Measurements from ENCODE around the gene TFEB.
A peak's percentile ranks its signal among the peaks of the same experiment; 100 is the strongest.

TFEB gene

DNA sequence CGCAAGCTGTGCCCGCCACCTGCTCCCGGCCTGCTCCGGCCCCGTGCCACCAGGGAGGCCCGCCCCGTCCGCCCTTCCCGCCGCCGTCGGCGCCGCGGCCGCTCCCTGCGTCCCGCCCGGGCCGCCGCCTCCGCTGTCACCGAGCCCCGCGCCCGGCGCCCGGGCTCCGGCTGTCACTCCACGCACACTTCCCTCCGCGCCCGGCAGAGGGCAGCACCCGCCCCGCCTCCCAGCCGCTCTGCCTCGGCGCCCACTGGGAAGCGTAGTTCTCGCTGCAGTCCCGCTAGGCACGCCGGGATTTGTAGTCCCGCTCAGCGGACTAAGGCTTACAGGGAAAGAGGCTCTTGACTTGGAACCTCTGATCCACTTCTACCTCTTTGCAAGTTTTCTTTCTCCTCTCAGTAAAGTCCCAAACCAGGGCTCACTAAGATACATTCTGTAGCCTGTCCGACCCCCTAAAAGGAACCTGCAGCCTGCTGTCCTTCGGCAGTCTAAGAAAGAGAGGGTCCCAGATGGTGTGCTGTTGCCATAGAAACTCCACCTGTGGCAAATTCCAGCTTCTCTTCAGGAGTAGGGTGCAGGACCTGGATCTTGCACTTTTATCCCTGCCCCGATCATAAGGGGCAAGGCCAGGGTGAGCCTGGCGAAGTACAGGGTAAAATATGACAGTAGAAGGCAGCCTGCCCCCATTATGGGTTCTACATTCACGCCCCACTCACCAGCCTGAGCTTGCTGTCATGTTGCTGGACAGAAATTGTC is at the start of gene TFEB:
TSS of gene TFEB (minus strand) at position 182 of the 759 bp plus-strand sequence. CDS start 44,395 bp downstream, outside the sequence.
- DNase-seq (ENCODE audit: low read depth in 3 of 3): peak; percentile 91 to 93 (median 92)

DNA sequence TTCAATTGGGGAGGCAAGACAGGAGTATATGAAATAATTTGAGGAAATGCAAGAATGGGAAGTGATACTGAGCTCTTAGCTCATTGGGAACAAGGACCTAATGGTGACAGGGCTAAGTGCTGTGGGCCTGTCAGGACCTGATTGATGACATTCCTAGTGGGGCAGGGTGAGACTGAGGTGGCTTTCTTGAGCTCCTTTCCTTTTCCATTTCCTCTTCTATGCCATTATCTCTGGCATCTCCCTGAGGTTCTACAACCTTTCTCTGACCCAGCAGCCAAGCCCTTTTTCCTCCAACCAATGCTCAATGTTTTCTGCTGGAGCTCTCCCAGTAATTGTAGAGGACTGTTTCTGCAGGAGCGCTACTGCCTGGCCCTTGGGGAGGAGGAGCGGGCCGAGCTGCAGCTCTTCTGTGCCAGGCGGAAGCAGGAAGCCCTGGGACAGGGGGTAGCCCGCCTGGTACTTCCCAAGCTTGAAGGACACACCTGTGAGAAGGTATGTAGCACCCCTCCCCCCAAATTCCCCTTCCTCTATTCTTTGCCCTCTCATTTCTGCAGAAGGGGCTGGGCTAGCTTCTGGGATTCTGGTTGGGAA is 49.3 kb upstream of the TFEB start:
- no peak for DNase-seq (ENCODE audit: low read depth in 3 of 3)

DNA sequence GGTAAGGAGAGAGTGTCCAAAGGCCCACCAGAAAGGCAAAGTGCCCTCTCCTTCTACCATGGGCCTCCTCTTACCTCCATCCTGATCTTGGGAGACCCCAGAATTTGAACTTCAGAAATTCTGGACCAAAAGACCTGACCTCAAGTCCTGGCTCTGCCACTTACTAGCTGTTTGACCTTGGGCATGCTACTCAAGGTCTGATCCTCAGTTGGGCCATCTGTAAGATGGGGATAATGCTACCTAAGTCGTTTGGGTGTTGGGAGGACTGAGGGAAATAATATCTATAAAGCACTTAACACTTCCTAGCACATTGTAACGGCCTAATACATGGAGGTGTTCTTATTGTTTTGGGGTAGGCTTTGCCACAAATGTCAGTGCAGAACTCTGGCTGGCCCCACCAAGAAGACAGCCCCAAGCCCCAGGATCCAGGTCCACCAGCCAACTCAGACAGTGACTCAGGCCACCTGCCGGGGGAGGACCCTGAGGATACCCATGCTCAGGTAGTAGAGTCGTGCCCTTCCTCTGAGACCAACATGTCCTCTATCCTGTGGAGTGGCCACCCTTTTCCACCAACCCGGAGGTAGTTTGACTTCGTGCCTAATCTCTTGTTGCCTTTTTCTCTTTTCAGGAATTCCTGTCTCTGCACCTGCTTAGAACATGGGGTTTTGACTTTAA is 47.8 kb upstream of the TFEB start:
- no peak for DNase-seq (ENCODE audit: low read depth in 3 of 3)

DNA sequence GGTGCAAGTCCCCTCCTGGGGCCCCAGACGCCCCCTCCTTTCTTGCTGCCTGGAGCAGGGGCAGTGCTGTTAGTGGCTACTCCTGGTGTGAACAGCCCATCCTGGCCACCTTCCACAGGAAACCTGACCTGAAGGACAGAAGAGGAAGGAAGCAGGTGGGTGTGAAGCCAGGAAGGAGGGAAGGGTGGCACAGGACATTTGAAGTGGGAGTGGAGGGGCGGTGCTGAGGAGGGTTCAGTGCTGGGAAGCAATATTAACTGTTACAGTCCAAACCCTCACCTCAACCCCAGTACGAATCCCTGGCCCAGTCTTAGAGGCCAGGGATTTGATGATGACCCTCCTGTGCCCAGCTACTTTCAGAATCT is 45.9 kb upstream of the TFEB start:
- DNase-seq (ENCODE audit: low read depth in 3 of 3): no peak

DNA sequence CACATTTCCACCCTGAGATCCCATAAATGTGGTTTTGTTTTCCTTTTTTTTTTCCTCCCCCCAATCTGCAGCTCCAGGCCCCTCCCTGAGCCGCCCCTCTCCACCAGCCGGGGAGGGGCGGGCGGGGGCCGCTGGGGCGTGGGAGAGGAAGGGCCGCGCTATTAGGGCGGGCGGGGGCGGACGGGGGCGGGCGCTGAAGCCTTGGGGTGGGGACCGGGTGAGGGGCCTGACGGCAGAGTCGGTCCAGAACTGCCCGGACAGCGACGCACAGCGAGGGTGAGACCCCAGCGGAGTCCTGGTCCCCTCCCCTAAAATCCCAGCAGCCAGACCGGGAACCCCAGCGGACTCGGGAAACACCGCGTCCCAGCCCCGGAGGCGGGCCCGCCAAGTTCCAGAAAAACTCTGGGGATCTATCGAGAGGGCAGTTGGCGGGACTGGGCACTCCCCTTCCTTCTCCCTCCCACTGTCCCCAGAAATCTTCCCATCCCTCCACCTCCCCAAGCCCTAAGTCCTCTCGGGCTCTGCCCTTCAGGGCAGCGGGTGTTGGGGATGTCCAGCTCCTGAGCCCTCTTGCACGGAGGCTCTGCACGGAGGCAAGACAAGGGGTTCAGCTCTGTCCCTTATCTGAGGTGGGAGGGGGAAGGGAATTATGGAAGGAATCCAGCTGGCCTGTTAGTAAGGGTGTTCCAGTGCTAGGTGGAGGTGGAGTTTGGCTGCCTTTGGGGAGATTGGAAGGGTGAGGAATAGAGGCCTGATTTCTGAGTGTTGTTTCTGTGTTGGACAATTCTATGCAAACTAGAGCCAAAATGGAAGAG is 45.4 kb upstream of the TFEB start, which contains the start of gene PRICKLE4:
TSS of gene PRICKLE4 (plus strand) at position 232 of the 815 bp plus-strand sequence. CDS start 2,692 bp downstream, outside the sequence.
- no peak for DNase-seq (ENCODE audit: low read depth in 3 of 3)

DNA sequence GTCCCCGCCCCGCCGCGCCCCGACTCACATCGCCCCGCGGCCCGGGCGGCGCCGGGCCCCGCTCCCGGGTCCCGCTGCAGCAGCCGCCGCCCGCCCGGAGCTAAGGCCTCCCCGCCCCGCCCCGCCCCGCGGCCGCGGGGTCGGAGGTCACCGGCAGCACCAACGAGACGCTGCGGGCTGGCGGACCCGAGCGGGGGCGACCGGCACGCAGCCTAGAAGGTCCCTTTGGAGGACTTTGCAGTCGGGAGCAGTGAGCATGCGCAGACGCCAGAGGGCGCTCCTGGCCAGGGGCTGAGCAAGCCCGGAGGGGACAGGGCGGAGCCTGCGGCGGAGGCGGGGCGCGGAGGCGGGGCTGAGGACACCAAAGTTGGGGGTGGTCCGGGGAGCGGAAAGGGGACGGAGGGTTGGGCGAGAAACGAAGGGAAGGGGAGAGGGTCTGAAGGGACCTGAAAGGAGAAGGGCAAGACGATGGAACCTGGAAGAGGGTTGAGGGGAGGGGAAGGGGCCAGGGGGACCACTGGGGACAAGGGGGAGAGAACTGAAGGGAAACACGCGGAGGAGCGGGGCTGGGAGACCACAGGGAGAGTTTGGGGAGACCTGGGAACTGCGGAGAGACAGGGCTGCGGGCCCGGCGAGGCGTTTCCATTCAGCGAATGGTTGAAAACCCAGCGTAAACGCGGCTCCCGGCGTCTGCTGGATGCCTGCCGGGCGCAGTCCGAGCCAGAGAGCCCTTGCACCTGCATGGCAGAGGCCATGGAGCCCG is 44.6 kb upstream of the TFEB start, which contains the start of gene FRS3:
TSS of gene FRS3 (minus strand) at position 113 of the 763 bp plus-strand sequence. CDS start 2,913 bp downstream, outside the sequence.
- peak; percentile 98 to 100 (median 99) for DNase-seq (ENCODE audit: low read depth in 3 of 3)

DNA sequence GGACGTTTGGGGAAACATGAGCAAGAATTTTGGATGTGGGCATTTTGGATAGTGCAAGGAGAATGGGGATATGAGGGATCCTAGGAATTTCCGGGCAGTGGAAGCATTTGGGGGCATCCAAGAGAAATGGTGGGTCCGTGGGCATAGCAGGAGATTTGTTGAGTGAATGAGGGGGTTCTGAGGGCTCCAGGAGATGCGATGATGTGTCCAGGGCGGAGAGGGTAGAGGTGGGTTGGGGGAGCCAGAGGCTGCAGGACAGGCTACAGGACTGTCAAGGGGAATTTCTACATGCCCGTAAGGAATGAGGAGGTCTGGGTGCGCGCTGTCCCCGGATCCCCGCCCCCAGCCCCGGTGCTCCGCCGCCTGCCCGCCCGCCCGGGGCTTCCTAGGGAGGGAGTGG is 43.9 kb upstream of the TFEB start:
- DNase-seq (ENCODE audit: low read depth in 3 of 3): no peak

DNA sequence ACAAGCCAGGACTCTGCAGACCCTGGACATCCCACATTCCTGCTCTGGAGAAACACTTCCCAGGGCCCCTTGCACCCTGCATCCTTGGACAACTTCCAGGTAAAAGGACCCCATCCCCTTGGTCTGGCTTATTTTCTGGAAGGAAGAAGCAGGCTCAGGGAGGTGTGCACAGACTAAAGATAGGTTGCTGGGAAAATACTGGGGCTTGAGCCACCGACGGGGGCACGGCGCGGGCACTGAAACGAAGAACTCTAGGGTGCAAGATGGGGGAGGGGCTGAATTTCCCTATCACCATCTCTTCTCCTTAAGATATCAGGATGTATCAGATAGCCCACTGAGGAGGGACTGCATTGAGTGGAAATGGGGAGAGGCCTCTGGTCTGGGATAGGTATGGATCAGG is 43.5 kb upstream of the TFEB start:
- no peak for DNase-seq (ENCODE audit: low read depth in 3 of 3)

DNA sequence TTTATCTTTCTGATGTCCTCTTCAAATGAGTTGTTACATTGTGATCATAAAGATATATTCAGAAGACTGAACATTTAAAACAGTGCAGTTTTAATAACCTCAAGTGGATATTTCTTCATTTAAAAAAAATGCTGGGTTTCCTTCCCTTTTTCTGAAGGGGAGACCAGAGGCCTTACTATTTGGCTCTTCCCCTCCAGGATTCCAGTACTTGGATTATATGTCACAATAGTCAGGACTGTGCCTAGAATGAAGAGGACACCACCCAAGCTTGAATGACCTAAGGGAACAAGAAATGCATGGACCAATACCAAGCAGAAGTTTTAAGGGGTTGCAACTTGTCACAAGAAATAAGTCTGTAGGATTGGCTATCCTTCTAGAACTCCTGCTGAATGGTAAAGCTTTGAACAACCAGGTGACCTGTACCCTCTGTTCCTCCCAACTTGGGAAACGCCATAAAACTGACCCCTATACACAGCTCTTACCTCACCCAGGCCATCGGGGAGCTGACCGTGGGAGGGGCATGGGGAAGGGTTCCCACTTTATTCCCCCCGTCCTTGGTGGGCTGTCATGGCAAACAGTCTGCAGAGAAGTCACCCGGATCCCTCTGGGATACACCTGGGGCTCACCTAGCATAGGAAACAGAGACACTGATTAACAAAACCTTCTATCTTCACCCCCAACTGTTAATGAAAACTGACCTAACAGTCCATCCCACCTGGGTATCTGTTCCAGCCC is 42.3 kb upstream of the TFEB start:
- no peak for DNase-seq (ENCODE audit: low read depth in 3 of 3)

DNA sequence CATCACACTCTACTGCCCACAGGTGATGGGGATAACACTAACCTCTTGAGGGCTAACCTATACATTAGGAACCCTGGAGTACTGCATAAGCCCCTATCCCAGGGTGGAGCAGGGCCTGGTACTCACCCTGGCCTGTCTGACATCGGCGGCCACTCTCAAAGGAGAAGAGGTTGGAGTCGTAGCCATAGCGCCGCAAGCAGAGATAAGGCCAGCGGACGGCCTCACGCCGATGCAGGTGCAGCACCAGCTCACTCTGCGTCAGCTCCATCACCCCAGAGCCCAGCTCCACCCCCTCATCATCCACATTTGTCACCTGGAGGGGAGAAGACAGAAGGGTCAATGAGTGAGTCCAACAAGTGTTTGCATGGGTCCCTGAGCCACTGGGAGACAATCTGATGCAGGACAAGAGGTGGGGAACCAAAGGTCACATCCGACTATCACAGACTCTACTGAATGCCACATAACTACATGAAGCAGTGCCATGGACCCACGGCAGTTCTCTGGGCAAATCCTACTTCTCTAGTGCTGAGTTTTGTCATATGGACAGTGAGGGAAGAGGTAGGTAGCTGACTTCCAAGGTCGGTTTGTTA is 40.0 kb upstream of the TFEB start:
- DNase-seq (ENCODE audit: low read depth in 3 of 3): no peak

DNA sequence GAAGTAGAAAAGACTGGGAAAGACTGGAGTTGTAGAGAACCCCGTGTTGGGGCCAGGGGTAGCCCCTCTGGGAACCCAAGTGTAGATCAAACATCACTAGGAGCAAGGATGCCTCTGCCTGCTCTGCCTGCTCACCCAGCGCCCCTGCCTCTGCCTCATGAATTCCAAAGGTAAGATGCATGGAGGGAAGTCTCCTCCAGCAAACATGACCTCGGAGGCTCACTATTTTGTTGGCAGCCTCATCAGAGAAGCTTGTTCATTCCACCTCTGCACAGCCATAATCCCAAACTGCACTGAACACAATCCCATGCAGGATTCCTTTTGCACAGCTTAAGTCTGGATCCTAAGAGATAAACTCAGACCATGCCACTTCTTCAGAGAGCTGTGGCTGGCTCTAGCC is 39.4 kb upstream of the TFEB start:
- DNase-seq (ENCODE audit: low read depth in 3 of 3): no peak

DNA sequence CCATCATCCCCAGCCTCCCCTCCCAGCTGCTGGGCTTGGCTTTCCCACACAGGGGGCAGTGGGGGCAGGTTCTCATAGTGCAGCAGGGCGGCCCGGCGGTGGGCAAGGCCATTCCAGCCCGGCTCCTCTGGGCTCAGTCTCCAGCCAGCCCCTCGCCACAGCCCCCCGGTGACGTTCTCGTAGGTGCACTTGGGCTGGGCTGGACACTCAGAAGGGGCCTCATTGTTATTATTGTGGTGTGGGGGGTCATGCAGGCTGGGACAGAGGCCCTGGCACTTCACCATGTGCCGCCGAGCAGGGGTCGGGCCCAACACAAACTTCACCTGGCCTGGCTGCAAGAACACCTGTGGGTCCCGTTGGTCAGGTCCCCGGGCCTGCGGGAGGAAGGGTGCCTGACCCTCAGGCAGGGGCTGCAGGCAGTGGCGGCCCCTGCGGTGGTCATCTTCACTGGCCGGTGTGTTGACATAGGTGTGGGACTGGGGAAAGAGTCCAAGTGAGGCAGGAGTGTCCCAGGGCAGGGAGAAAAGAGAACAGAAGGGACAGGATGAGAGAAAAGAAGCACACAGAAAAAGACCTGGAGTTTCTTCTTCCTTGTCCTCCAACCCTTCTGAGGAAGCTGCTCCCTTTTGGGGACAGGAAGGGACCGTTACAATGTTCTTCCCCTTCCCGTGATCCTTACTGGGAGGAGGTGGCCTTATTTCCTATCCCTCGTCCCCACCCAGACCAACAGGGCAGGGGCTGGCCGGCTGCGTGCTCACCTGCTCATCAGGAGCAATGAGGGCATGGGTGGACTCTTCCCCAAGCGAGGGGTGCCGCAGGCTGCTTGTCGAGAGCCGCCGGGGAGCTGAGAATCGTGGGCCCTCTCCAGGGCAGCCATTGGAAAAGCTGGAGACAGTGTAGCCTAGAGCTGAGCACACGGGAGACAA is 35.9 kb upstream of the TFEB start:
- DNase-seq (ENCODE audit: low read depth in 3 of 3): no peak

DNA sequence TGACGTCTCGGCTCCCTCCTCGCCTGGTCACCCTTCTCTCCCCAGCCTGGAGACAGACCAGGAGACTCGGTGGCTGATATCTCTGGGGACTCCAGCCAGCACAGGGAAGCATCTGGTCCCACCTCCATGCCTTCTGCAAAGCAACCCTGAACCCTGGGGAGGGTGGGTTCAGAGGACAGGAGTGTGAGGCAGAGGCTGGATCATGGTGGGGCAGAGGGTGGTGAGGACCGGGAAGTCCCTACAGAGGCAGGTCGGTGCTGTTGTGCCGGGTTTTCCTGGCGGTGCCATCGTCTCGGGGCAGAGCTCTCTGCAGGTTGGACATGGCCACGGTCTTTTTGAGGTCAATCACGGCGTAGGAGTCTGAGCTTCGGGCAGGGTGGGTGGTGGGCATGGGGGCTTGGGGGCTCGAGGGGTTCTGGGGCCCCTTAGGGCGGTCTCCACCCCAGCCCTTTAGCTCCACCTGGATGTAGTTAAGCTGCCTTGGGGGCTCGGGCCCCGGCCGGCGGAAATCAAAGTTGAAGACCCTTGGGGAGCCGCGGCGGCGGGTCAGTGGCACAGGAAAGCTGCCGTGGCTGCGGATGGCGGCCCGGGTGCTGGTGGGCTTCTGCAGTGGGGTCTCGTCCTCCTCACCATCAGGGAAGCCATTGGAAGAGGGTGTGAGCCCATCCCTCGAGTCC is 35.1 kb upstream of the TFEB start:
- no peak for DNase-seq (ENCODE audit: low read depth in 3 of 3)

DNA sequence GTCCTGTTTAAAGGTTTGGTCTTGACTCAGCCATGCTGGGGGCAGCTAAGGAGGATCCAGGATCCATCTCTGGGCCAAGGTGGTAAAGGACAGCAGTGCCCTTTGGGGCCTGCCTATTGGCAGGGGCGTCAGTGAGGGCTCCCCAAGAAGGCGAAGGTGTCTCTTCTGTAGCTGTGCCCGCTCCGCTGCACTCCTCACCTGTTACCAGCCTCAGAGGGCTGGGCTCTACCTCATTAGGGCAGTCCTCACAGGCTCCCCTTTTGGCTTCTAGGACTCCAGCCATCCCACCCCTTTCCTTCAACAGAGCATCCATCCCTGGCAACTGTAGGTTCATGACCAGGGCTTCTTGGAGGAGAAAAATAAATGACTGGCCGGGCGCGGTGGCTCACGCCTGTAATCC is 34.0 kb upstream of the TFEB start:
- no peak for DNase-seq (ENCODE audit: low read depth in 3 of 3)

DNA sequence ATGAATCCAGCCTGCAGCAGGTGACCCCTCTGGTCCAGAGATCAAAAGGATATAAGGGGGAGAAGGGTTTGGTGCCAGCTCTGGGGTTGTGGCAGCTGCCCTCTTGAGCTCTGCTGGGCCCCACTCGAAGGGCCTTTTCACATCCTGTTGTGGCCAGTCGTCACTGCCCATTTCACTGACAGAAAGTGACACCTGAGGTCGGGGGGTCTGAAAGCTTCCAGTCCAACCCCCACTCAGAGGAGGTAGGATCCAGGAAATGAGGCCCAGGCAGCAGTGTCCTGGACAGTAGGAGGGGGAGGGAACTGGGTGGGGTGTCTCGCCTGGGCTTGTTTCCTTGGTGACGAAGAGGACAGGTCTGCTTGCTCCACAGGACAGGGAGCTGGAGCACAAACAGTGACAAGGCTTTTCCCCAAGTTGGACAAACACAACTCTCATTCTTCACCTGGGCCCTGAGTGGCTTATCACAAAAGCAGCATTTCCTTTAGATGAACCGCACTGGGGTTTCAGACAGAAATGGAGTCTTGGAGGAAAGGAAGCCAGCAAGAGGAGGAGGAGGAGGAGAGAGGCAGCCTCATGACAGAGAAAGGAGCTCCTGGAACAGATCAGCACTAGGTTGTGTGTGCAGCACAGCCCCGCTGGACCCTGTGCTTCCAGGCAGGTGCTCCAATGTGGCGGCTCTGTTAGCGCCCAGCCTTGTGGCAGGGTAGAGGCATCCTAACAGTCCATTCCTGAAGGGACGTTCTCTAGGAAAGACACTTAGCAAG is 33.3 kb upstream of the TFEB start:
- no peak for DNase-seq (ENCODE audit: low read depth in 3 of 3)

DNA sequence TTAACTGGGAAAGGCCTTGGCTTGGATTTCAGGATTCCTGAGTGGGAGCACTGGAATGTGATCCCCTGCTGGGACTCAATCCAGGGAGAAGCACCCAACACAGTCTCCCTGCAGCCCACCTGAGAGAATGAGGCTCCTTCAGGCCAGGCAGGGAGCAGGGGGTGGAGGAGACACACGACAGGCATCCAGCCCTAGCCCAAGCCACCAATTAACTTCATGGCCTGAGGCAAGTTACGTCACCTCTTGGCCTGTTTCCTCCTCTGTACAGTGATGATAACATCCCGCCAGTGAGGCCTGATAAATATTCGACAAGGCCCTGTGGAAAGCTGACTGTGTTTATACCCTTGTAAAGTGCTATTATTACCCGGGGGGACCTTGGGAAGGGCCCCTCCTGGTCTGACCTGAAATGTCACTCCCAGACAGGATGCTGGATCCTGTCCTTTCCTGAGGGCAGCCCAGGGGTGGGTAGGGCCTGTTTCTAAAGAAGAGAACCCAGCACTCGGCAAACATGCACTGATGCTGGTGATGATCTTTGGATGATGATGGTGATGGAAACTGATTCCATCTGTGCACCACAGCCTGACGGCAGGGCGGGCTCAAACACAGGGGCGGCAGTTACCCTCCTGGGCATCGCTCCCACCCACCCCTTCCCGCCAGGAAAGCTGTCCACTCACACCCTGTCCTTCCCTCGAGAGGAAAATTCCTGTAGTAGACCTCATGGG is 31.9 kb upstream of the TFEB start:
- no peak for DNase-seq (ENCODE audit: low read depth in 3 of 3)

Data from stimulated activated CD4-positive, alpha-beta T cell treated with anti-CD3 and anti-CD28 coated beads, TNF-alpha, amount 100 ng/mL, for 24 hours (primary cell).